Prostate gland (tissue), 2 donors: Measurements from ENCODE around the gene CFAP90.

Experiments
- POLR2A ChIP-seq: fragments of 450-650 bp; IDR thresholded peaks from one replicate; pipeline ENCODE4 v1.6.1; 2016; ENCODE audit warnings: antibody characterized with exemption, mild to moderate bottlenecking
- TF ChIP-seq, protein P1 (sequence below), 4 experiments: fragments of 200-600 bp in 2 of 4; fragments of 450-650 bp in 2 of 4; sonication (generic) in 2 of 4; IDR thresholded peaks; 1 replicate in 3 of 4; 2 replicates in 1 of 4; pipeline ENCODE4 v1.5.1; 2016 to 2019; ENCODE audit warnings: antibody characterized with exemption in 4 of 4, mild to moderate bottlenecking in 2 of 4, moderate library complexity in 2 of 4

DNA sequence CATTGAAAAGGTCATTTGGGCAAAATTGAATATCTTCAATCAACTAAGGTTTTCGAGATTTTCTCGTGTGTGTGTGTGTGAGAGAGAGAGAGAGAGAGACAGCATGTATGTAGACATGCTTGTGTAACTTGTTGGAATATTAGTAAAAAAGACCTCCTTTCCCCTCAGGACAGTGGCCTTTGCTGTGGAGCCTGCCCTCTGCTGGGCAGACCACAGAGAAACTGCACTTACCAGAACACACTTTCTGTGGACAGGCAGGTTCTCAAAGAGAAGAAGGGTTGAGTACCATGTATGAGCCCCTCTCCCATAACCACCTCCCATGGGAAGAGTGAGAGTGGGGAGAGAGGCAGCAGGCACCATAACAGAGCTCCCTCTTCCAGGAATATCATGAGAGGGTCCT is 45.6 kb downstream of the CFAP90 start:
- TF ChIP-seq, protein P1, sequence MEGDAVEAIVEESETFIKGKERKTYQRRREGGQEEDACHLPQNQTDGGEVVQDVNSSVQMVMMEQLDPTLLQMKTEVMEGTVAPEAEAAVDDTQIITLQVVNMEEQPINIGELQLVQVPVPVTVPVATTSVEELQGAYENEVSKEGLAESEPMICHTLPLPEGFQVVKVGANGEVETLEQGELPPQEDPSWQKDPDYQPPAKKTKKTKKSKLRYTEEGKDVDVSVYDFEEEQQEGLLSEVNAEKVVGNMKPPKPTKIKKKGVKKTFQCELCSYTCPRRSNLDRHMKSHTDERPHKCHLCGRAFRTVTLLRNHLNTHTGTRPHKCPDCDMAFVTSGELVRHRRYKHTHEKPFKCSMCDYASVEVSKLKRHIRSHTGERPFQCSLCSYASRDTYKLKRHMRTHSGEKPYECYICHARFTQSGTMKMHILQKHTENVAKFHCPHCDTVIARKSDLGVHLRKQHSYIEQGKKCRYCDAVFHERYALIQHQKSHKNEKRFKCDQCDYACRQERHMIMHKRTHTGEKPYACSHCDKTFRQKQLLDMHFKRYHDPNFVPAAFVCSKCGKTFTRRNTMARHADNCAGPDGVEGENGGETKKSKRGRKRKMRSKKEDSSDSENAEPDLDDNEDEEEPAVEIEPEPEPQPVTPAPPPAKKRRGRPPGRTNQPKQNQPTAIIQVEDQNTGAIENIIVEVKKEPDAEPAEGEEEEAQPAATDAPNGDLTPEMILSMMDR (IDR thresholded peaks at IDR 0.05): no peak
- TF ChIP-seq POLR2A: no peak
